NB4 (cell line): Measurements from ENCODE around the gene BPIFA2.

Experiments
- CTCF ChIP-seq: IDR thresholded peaks from one replicate; pipeline ENCODE4 v1.5.1; 2012; ENCODE audit warnings: low read depth, low read length
- MAX ChIP-seq: IDR thresholded peaks from 2 replicates; pipeline ENCODE4 v1.6.1; 2011; ENCODE audit warnings: low read depth, low read length
- MYC ChIP-seq: IDR thresholded peaks from 2 replicates; pipeline ENCODE4 v1.6.1; 2011; ENCODE audit warnings: low read depth, low read length
- POLR2A ChIP-seq: IDR thresholded peaks from 2 replicates; pipeline ENCODE4 v1.6.1; 2011; ENCODE audit warnings: mild to moderate bottlenecking; ENCODE audit not compliant: insufficient read length; ENCODE audit errors: extremely low read depth

GRCh38 chr20:33125983-33126382 is 42.0 kb upstream of the BPIFA2 start:
- TF ChIP-seq CTCF (no peak), POLR2A (no peak), MYC (no peak), MAX (no peak)
